Ramos (cell line): ENCODE results near the gene TBC1D25.

Source experiments
- in situ Hi-C: fragments of 300-500 bp; cut with MboI; formaldehyde crosslinking; loops from one replicate; pipeline ENCODE4 v1.14.3; 2022; ENCODE audit warnings: low sequenced_read_pairs; ENCODE audit not compliant: unreplicated experiment

Gene TBC1D25

GRCh38 chrX:48591255-48591791 is 51.8 kb downstream of the TBC1D25 start:
- in situ Hi-C loops: no loop called here

GRCh38 chrX:48592971-48593370 is 53.5 kb downstream of the TBC1D25 start:
- in situ Hi-C loops: no loop called here

GRCh38 chrX:48595929-48596328 is 56.4 kb downstream of the TBC1D25 start:
- in situ Hi-C loops: no loop called here

DNA sequence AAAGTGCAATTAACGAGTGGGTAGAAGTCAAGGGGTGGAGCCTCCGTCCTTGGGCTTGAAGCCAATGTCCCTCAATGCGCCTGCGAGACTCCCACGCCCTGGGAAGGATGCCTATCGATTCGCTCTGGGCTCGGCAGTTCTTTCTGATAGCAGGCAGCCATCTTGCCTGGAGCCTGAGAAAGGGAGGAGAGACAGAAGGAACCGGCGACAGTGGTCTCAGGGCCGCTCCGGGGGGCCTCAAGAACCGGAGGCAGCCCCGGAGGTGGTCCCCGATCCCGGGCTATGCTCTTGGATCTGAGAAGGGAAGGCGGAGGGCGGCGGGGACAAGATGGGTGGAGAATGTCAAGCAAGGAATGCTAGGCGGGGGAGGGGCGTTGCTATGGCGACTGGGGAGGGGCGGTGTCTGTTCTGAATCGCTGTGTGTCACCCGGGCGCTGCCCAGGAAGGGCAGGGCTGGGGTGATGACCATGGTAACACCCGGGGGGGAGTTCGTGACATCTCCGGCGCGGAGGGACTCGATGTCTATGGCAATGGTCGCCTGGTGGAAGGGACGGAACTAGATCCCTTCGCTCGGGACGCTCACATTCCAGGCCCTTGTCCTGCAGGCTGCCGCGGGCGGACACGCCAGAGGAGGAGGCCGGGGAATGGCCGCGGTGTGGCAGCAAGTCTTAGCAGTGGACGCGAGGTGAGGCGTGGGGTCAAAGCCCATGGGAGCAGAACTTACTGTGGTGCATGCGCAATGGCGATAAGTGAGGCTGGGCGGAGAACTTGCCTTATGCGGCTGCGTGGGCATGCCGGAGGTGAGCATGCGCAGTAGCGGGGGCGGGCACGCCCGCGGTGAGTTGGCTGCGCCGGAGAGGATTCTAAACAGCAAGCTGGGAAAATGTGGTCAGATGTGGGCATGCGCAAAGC is 58.1 kb downstream of the TBC1D25 start, which contains the start of gene WDR13:
WDR13 (plus strand) TSS at position 140 of the 912 bp plus-strand sequence; CDS start at position 645, 505 bp downstream.
- in situ Hi-C loops: no loop called here

DNA sequence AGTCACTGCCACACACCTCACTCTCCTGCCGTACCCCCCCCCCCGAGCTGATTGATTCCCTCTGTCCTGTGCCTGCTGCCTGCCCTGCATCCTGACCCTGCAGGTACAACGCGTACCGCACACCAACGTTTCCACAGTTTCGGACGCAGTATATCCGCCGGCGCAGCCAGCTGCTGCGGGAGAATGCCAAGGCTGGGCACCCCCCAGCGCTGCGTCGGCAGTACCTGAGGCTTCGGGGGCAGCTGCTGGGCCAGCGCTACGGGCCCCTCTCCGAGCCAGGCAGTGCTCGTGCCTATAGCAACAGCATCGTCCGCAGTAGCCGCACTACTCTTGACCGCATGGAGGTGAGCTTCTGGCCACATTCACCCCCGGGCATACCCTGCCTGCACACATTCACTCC is 59.1 kb downstream of the TBC1D25 start:
- in situ Hi-C loops: no loop called here

DNA sequence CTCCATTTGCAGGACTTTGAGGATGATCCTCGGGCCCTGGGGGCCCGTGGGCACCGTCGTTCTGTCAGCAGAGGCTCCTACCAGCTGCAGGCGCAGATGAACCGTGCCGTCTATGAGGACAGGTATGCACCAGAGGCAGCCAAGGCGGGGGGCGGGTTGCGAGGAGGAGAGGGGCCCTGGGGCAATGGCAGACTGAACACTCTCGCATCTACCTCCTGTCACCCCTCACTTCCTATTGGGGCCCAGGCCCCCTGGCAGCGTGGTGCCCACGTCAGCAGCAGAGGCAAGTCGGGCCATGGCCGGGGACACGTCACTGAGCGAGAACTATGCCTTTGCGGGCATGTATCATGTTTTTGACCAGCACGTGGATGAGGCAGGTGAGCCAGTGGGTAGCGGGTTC is 59.8 kb downstream of the TBC1D25 start:
- in situ Hi-C loops: no loop called here

- in situ Hi-C loops: no loop called here
Observed at GRCh38 chrX:48600226-48600625, 60.7 kb downstream of the TBC1D25 start.

GRCh38 chrX:48601741-48602394 is 62.4 kb downstream of the TBC1D25 start:
- in situ Hi-C loops: no loop called here

GRCh38 chrX:48604701-48605100 is 65.2 kb downstream of the TBC1D25 start:
- in situ Hi-C loops: no loop called here

DNA sequence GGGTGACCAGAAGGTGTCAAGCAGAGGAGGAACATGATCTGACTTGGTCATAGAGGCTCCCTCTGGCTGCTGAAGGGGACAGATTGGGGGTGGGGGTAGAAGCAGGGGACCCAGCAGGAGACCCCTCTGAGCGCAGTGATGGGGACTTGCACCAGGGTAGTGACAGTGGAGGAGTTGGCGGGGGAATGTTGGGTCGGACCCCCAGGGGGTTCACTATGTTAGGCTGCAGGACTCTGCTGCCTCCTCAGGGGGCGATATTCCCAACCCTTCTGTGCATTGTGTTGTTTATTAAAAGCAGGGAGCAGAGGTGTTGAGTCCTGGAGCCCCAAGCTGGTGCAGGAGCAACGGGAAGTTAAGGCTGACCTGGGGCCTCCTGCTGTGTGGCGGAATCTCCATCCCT is 66.6 kb downstream of the TBC1D25 start:
- in situ Hi-C loops: no loop called here

DNA sequence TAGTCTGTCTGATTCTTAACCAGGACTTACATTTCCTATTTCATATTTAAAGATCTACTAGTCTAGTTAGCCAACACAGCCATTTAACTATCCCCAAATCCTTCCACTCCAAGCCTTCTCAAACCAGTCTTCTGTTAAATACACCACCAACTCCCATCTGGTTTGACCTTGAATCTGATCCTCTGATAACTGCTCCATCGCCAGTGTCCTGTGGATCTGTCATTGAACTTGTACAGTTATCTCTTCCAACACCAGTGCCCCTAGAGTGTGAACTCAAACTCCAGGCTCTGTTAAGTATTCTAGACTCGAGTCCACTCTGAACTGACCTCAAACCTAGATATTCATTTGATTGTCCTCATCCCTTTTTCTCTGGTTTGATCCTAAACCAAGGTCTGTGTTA is 72.2 kb downstream of the TBC1D25 start:
- in situ Hi-C loops: no loop called here
